HEK293T (cell line): ENCODE data around the gene HEMK1.

Experiments
- CTCF ChIA-PET: fragments of 350-600 bp; formaldehyde crosslinking; extraction: SDS; loops from one replicate; lab custom pipeline; 2021; ENCODE audit warnings: antibody characterized with exemption, inconsistent platforms; lab: Yijun Ruan, JAX
- POLR2A ChIA-PET: fragments of 350-600 bp; formaldehyde crosslinking; extraction: SDS; loops from one replicate; lab custom pipeline; 2020; ENCODE audit warnings: antibody characterized with exemption, inconsistent platforms; lab: Yijun Ruan, JAX
- DNase-seq: peaks from one replicate; pipeline ENCODE4 v3.0.0; 2012; ENCODE audit warnings: mixed read lengths; ENCODE audit errors: extremely low spot score
- ARNT ChIP-seq: fragments of 450-650 bp; IDR thresholded peaks from 2 replicates; pipeline ENCODE4 v1.6.1; 2017; ENCODE audit warnings: mild to moderate bottlenecking
- BHLHE40 ChIP-seq: fragments of 450-650 bp; IDR thresholded peaks from 2 replicates; pipeline ENCODE4 v1.6.1; 2016; ENCODE audit warnings: mild to moderate bottlenecking, moderate library complexity, borderline replicate concordance
- CTBP1 ChIP-seq: fragments of 450-650 bp; IDR thresholded peaks from 2 replicates; pipeline ENCODE4 v1.6.1; 2016; ENCODE audit warnings: borderline replicate concordance
- ELF4 ChIP-seq: fragments of 450-650 bp; IDR thresholded peaks from 2 replicates; pipeline ENCODE4 v1.6.1; 2017; ENCODE audit warnings: antibody characterized with exemption
- FOXA1 ChIP-seq: fragments of 450-650 bp; IDR thresholded peaks from 2 replicates; pipeline ENCODE4 v1.6.1; 2016; ENCODE audit warnings: mild to moderate bottlenecking
- FOXK2 ChIP-seq: fragments of 450-650 bp; IDR thresholded peaks from 2 replicates; pipeline ENCODE4 v1.6.1; 2016; ENCODE audit warnings: mild to moderate bottlenecking
- FOXM1 ChIP-seq: fragments of 450-650 bp; IDR thresholded peaks from 2 replicates; pipeline ENCODE4 v1.6.1; 2017; ENCODE audit warnings: mild to moderate bottlenecking, borderline replicate concordance
- HDGF ChIP-seq: fragments of 450-650 bp; IDR thresholded peaks from 2 replicates; pipeline ENCODE4 v1.6.1; 2017; ENCODE audit warnings: antibody characterized with exemption, borderline replicate concordance
- L3MBTL2 ChIP-seq: fragments of 450-650 bp; conservative IDR thresholded peaks from 2 replicates; pipeline ENCODE4 v1.6.1; 2016; ENCODE audit warnings: mild to moderate bottlenecking
- LEF1 ChIP-seq: fragments of 450-650 bp; IDR thresholded peaks from 2 replicates; pipeline ENCODE4 v1.6.1; 2017; ENCODE audit warnings: mild to moderate bottlenecking, borderline replicate concordance
- NFRKB ChIP-seq: fragments of 450-650 bp; IDR thresholded peaks from 2 replicates; pipeline ENCODE4 v1.6.1; 2016; ENCODE audit warnings: mild to moderate bottlenecking, moderate library complexity
- PKNOX1 ChIP-seq: fragments of 450-650 bp; IDR thresholded peaks from 2 replicates; pipeline ENCODE4 v1.6.1; 2016
- SP1 ChIP-seq: fragments of 450-650 bp; IDR thresholded peaks from 2 replicates; pipeline ENCODE4 v1.6.1; 2017
- SUZ12 ChIP-seq: fragments of 450-650 bp; IDR thresholded peaks from 2 replicates; pipeline ENCODE4 v1.6.1; 2016; ENCODE audit warnings: mild to moderate bottlenecking
- TARDBP ChIP-seq: fragments of 450-650 bp; IDR thresholded peaks from 2 replicates; pipeline ENCODE4 v1.6.1; 2016
- ZNF384 ChIP-seq: fragments of 450-650 bp; IDR thresholded peaks from 2 replicates; pipeline ENCODE4 v1.6.1; 2016

Gene HEMK1

DNA sequence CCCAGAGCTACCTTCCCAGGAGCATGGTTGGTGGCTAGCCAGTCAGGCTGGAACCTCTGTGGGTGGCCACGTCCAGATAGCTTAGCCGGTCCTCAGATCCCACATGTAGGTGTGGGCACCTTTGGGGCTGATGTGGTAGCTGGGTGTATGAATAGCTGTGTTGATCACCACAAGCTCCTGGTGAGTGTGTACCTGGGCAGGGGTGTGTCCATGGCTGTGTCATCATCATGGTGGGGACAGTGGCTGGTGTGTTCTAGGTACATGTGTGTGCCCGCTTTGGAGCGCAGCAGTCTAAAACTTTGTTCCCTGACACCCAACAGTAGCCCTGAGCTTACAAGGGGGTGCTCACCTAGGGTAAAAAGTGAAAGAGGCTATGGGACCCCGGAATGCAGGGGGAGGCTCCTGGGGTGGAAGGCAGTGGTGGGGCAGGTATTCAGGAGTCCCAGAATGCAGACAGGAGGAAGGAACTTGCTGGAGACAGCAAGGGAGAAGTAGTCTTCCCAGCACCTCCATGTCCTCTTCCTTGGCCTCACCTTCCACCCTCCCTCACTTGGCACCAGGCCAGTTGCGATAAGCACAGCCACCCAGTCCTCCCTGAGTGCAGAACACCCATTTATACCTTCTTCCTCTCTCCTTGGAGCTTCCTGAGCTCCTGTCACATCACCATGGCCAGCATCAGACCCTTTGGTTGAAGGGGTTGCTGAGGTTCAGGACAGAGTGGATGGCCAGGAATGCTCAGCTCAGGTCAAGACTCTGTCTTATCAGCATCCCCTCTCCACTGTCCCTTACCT, 41.1 kb downstream of the HEMK1 start:
- no peak for TF ChIP-seq ZNF384
- no peak for TF ChIP-seq L3MBTL2
- TF ChIP-seq ELF4, result no peak
- no peak for TF ChIP-seq SP1
- no peak for TF ChIP-seq FOXA1
- TF ChIP-seq NFRKB, result no peak
- no peak for DNase-seq
- POLR2A ChIA-PET, result interaction anchor here (1.1 to 3.3 kb wide), 5 partner anchors 12 to 273 kb away, joined by 3 to 26 read pairs (median 5); partner anchors contain the start of gene HEMK1
- CTCF ChIA-PET, result no interaction called here

GRCh38 chr3:50610992-50611463, 41.7 kb downstream of the HEMK1 start:
- ChIA-PET POLR2A (interaction anchor here (0.9 to 3.3 kb wide), 8 partner anchors 13 to 889 kb away, joined by 3 to 26 read pairs (median 4); partner anchors contain the start of genes DCAF1, HEMK1 and NPRL2), CTCF (no interaction called here)
- DNase-seq, result no peak
- no peak for TF ChIP-seq FOXM1
- TF ChIP-seq ZNF384, result no peak
- no peak for TF ChIP-seq LEF1
- no peak for TF ChIP-seq L3MBTL2
- TF ChIP-seq ARNT, result no peak

DNA sequence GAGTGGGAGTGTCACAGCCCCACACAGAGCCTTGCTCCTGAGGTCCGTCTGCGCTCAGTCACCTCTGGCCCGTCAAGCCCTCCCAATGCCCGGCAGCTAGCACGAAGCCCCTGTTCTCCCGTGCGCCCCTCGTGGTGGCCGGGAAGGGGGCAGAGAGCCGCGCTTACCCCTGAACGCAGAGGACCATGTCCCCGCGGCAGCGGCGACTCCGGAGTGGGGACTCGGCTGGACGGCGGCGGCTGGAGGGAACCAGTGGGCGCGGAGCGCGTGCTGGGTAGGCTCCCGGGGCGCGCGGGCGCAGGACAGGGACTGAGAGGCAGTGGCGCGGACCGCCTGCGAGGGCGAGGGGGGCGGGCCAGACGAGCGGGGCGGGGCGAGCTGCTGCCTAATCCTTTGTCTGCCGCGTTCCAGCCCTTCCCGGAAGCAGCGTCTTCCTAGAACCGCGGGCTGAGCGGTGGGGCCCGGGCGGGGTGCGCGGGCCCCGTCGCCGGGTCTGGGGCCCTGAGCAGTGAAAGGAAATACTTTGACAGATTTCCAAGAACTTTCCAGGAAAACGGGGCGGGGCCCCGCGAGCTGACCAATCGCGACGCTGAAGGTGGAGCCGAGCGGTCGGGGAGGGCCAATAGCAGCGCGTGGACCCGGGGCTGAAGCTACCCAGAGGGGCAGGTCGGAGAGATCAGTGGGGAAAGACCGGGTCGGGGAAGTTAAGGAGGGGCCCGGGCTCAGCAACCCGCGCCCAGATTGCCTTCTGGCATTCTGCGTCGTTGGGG, 42.3 kb downstream of the HEMK1 start, which contains the start of gene CISH:
TSS of gene CISH (minus strand) at position 311 of the 770 bp plus-strand sequence. CDS start at position 187, 124 bp downstream.
- TF ChIP-seq L3MBTL2 (peak; percentile 99), ARNT (no peak), PKNOX1 (no peak)
- ChIA-PET CTCF (interaction anchor here (0.6 to 5.5 kb wide), 5 partner anchors 19 to 1070 kb away, joined by 3 to 44 read pairs (median 3); partner anchors contain the start of gene HEMK1), POLR2A (interaction anchor here (0.6 to 3.3 kb wide), 12 partner anchors 13 to 888 kb away, joined by 3 to 26 read pairs (median 3); partner anchors contain the start of genes DCAF1, HEMK1 and NPRL2)
- peak; percentile 87 for DNase-seq

DNA sequence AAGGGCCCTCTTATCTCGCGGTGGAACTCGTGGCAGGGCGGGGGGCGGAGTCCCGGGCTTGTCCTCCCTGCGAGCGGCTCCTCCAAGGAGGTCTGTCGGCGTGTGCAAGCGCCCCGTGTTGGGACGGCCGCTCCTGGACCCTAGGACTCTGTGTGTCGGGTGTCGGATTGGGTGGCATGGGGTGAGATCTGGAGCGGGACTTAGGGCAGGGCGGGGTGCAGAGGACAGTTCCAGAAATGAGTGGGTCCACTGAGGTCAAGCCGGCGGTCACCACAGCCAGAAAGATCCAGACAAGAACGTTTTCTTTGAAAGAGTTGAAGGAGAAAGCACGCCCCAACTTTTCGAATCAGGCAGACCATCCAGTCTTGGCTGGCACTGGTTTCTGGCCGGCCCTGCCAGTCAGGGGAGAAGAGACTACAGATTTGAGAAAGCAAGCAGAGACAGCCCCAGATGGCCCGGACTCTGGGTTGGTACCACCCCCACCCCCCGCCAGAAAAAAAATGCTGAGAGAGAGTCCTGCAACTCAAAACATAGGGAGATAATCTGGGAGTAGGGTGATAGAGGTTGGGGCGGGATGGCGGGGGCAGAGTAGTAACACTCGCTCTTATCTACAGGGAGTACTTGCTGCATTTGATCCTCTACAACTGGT, 43.0 kb downstream of the HEMK1 start:
- DNase-seq, result no peak
- CTCF ChIA-PET, result interaction anchor here (0.6 to 5.5 kb wide), 8 partner anchors 10 to 1070 kb away, joined by 3 to 44 read pairs (median 3); partner anchors contain the start of gene HEMK1
- POLR2A ChIA-PET, result interaction anchor here (0.6 to 3.3 kb wide), 11 partner anchors 20 to 887 kb away, joined by 3 to 26 read pairs (median 3); partner anchors contain the start of genes DCAF1, HEMK1 and NPRL2
- TF ChIP-seq FOXA1 (no peak), CTBP1 (no peak), PKNOX1 (no peak), BHLHE40 (no peak), FOXM1 (no peak), L3MBTL2 (no peak; the same call in 1 of the 2 replicates)

DNA sequence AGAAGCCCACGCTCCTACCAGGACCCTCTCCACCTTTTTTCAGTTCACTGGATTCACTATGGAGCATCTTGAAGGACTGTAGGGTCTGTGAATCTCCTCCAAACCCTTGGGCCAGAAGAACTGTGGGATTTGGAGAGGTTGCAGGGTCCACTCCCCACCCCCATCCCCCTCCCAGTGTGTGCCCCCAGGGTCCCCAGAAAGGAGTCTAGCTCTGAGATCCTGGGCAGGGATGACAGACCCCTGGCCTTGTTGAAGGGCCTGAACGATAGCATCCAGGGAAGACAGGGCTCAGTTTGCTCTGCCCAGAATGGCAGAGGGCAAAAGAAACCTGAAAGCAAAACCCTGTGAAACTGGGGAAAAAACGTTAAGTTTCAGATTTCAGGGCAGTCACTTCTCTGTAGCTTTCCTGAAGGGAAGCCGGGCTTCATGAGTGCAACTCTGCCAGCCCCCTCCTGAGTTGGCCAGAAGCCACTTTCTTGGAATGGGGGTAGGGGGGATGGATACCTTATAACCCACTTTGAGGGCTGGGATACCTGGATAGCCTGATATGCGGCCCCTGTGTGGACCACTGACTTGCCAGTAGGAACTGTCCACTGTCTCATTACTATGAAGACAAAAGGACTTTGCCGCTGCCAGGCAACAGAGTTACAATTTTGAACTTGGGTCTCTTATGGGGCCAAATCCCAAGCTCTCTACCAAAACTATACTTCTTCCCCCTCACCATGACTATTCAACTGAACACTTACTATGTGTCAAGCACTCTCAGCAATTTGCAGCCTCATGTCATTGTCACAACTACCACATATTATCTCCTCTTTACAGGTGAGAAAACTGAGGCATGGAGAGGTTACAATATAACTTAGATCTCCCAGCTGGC, 43.9 kb downstream of the HEMK1 start:
- POLR2A ChIA-PET, result interaction anchor here (0.8 to 3.3 kb wide), 3 partner anchors 41 to 276 kb away, joined by 3 to 26 read pairs (median 9); partner anchors contain the start of gene HEMK1
- CTCF ChIA-PET, result interaction anchor here (0.7 to 5.5 kb wide), 7 partner anchors 8 to 173 kb away, joined by 3 to 44 read pairs (median 3); partner anchors contain the start of gene HEMK1
- no peak for TF ChIP-seq FOXM1
- TF ChIP-seq LEF1, result no peak
- no peak for TF ChIP-seq ZNF384
- no peak for TF ChIP-seq CTBP1
- TF ChIP-seq BHLHE40, result no peak
- TF ChIP-seq FOXA1, result no peak
- no peak for TF ChIP-seq SP1
- TF ChIP-seq FOXK2, result no peak
- TF ChIP-seq NFRKB, result no peak
- TF ChIP-seq HDGF, result no peak
- no peak for TF ChIP-seq TARDBP
- no peak for TF ChIP-seq SUZ12
- no peak for TF ChIP-seq ARNT
- no peak for TF ChIP-seq L3MBTL2
- no peak for TF ChIP-seq PKNOX1
- TF ChIP-seq ELF4, result no peak
- DNase-seq, result no peak
